Hippocampal formation (tissue), 2 donors: Measurements from ENCODE around the gene UBL3.

Experiments used
- DNase-seq, 2 donors: peaks; one replicate each; lab custom pipeline; 2025; lab: John Stamatoyannopoulos, UW

The UBL3 gene

GRCh38 chr13:29857085-29857484 lies 6.7 kb upstream of the UBL3 start:
- no peak for DNase-seq

DNA sequence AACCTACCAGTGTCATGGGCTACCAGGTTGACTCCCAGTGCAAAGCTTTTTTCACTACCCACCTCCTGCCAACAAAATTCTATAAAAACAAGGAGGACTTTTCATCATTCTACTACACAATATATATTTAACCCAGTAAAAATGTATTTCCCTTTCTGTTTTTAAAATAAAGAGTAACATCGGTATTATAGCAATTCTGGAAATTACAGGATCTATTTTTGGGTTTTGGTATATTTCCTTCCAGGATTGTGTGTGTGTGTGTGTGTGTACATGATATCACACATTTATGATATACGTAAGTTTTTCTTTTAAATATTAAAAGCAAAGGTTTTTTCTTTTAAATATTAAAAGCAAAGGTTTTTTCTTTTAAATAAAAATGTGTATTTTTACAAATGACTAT lies 6.0 kb upstream of the UBL3 start:
- no peak for DNase-seq

GRCh38 chr13:29855784-29856183 lies 5.4 kb upstream of the UBL3 start:
- DNase-seq: no peak

GRCh38 chr13:29855009-29855408 lies 4.6 kb upstream of the UBL3 start:
- DNase-seq: no peak

GRCh38 chr13:29853131-29853530 lies 2.7 kb upstream of the UBL3 start:
- DNase-seq: no peak

DNA sequence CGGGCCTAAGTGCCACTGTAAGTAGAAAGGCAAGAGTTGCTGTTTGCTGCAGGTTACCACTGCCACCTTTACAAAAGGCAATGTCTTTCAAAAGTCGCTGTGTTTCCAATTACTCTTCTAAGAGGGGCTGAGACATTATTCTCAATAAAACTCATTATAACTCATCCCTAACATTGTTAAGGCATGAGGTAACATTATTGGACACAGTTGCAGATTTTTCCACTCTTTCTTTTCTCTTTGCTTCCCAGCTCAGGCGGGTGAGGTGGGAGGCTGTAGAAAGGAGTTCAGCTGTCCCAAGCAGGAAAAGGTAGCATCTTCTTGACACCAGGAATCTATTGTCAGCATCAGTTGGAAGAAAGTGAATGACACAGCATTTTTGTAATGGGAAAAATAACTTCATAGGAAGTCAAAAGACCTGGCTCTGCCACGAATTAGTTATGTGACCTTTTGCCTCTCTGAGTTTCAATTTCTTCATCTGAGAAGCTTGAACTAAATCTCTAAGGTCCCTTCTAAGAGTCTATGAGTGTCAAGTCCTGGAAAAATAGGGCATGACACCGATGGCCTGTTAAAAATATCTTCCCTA lies 2.1 kb upstream of the UBL3 start:
- no peak for DNase-seq

DNA sequence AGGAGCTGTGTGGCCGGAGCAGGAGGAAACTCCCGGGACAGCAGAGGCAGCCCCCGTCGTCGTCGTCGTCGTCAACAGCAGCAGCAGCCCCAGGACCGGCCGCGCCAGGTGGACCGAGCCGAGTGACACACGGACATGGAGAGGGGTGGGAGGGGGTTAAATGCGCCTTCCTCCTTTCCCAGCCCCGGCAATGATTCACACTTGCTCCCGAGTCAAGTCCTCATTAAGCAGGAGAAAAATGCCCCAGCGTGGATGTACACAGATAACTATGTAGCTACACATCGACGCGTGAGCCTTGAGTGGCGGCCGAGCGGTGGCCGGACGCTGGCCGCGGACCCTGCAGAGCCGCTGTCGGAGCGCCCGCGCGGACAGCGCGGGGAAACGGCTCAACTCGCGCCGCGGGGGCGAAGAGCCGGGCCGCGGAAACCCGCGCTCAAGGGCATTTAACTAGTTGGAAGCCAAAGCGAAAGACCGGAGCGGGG lies 645 bp downstream of the UBL3 start:
- DNase-seq: peak; percentile 24 to 72

GRCh38 chr13:29849071-29849631 lies 1.3 kb downstream of the UBL3 start:
- peak; percentile 51 to 85 for DNase-seq

DNA sequence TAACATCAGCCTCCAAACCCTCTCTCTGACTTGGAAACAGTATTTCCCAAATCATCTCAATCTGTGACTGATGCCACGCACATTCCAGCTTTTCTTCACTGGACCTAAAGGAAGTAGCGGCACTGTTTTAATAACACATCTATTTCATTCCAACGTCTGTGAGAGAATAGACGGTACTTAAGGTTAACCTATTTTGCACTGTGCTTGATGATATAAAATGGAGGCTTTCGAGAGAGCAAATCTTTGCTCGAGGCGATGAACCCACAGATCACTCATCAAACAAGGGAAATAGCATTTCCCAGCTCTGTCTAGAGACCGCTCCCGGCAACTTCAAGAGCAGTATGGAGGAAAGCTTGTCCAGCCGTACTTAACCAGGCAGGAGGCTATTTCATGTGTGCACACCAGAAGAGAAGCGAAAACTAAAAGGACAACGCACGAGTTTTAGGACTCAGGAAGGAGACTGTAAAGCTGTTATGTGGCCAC lies 2.9 kb downstream of the UBL3 start:
- peak; percentile 48 to 67 for DNase-seq

- peak in 1 of 2 donors; percentile 56 for DNase-seq
These were observed 3.8 kb downstream of the UBL3 start for GRCh38 chr13:29846475-29847256.

GRCh38 chr13:29845440-29846056 lies 4.9 kb downstream of the UBL3 start:
- peak in 1 of 2 donors; percentile 48 for DNase-seq

DNA sequence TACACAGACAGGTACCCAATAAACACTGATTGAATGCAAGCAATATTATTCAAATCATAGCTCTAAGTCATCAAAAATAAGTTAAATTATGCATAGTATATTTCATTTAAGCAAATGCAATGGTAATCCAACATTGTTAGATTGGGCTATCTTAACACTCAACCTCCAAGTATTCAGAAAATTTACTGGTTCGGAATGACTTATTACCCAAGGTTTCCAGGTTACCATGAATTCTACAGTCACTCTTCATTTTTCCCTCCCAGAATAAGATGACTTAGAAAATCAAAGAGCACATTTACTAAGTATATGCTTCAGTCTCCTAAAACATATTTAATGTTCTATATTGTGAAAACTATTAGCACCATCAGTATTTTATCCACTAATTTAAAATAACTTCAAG lies 6.0 kb downstream of the UBL3 start:
- no peak for DNase-seq

DNA sequence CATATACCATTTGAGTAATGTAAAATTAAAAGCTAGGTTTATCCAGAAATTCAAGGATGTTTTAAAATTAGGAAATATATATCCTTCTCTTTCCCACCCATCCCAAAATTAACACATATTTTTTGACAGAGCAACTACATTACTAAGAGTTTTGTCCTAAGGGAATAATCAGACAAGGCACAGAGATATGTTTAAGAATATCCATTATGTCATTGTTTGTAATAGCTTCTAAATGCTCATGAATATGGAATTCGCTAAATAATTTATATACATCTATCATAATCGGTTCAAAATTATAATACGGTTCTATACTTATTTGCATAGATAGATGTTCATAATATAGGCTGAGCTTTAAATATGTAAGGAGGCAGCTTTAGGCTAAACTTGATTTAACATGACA lies 9.8 kb downstream of the UBL3 start:
- no peak for DNase-seq

DNA sequence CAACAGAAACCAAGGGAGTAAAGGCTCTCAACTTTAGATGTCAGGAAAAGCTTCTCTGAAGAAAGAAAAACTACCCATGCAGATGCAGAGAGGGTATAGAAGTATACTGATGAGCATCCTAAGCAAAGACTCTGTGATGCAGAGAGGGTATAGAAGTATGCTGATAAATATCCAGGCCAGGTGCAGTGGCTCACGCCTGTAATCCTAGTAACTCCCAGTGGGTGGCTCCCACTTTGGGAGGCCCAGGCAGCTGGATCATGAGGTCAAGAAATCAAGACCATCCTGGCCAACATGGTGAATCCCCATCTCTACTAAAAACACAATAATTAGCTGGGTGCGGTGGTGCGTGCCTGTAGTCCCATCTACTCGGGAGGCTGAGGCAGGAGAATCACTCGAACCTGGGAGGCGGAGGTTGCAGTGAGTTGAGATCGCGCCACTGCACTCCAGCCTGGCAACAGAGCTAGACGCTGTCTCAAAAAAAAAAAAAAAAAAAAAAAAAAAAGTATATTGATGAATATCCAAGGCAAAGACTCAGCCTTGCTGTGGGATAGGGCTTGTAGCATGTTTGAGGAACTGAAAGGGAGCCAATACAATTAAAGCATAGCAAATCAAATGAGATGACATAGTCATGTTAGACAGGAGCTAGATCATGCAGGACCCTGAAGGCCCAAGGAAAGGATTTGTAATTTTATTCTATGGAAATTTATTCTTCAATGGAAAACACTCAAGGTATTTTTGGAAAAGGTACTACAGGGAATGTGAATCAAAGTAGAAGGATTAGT lies 14.9 kb downstream of the UBL3 start:
- no peak for DNase-seq

DNA sequence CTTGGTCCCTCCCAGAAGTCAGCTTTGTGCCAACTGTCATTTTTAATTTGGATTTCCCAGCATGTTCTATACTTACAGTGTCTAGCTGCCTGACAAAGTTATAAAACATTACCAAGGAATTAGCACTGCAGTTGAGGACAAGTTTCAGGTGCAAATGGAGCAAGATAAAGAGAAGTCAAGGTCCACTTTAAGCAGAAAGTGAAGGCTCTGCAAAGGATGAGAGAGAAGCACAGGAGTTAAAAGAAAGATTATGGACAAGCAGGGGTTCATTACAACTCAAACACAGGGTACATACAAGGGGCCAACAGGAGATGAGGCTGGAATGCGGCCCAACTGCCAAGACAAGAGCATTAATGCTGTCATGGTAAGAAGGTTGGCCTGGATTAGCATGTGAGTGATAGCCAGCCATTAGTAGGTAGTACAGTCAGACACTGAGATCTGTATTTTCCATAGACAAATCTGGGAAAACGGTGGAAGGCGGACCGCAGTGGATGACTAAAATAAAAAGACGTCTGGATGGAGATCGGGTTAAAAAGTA lies 17.6 kb downstream of the UBL3 start:
- DNase-seq: no peak

DNA sequence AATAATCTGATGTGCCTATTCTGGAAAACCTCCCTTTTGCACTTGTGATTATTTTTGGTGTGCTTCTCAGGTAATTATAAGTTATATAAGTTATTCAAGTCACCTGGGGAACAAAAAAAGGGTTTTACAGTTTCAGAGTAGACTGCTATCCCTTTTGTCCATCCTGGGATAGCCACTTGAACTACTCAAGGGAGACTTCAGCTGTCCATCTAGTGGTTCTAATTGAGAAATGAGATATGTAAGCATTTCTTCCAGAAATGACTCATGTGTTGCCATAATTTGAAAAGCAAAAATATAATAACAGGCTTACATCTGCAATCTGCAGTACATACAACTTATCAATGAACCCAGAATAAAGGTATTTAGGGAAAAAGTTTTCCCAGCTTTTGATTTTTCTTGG lies 20.4 kb downstream of the UBL3 start:
- no peak for DNase-seq

DNA sequence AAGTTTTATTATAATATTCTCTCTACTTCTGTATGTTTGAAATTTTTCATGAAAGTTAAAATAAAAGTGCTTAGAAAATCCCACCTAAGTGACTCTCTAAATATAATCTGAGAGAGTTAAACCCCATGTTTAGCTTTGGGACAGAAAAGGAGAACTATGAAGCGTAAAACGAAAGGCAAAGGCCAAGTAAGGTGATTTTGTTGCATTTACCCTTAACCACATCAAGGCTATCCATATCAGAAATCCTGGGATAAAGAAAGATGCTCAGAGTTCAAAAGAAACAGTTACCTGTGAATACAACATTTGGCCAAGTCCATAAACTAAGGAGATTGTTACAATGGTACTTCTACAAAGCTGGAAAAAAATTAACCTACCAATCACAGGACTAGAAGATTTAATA lies 31.3 kb downstream of the UBL3 start:
- DNase-seq: no peak

DNA sequence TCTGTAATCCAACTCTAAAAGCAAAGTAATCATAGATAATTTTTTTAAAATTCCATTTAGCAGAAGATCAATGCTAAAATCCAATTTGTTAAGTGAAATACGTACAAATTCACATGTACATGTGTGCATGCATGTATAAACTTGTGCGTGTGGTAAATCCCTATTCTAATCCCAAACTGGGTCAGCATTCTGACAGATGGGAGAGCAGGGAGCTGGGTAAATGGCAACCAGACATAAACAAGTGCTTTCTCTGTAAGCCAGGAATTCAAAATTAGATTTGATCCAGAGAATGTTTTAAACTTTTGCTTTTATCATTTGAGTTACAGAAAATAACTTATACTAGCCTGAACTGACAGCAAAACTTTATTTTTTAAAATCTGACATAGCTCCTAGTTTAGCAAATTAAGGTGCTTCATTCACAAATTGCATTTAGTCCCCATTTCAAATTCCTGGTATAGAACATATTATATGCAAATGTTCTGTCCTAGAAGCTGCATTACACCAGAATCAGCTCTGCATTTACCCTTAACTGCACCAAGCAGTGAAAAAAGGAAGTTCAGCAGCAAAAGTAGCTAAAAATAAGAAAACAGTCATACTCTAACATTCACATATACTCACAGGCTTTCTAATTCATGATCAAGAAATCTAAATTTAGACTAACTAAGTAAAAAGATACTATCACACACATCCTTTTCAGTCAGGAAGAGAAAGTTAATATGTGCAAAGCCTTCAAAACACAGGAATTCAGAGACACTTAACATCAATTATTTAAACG lies 32.6 kb downstream of the UBL3 start:
- peak in 1 of 2 donors; percentile 39 for DNase-seq

DNA sequence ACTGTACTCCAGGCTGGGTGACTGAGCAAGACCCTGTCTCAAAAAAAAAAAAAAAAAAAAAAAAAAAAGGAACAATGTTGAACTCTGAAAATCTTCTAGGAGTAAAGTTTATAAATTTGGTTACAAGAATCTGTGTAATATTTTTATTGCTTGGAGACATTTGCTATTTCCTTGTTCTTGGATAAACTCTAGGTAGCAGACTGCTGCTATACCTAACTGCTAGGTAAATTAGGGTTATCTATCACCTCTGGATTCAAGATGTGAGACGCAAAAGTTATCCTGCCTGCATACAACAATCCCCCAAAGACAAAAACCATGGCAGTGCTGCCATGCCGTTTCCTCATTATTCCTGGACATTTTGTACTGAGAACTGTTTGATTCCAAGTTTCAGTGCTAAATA lies 33.7 kb downstream of the UBL3 start:
- no peak for DNase-seq

DNA sequence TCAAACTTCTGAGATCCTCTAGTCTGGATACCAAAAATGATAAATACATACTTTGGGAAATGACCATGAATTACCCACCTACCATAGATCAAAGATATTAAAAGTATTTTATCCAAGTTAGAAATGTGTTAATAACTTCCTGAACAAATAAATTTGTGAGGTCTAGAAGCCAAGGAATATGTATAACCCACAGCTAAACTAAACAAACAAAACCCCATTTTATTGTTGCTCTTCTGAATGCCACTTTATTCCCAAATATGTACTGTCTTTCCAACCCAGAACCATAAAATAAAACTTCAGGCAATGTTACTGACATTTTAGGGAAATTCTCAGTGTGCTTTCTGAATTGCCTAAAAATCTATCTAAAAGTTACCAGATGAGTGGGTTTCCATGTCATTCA lies 35.1 kb downstream of the UBL3 start:
- DNase-seq: no peak

DNA sequence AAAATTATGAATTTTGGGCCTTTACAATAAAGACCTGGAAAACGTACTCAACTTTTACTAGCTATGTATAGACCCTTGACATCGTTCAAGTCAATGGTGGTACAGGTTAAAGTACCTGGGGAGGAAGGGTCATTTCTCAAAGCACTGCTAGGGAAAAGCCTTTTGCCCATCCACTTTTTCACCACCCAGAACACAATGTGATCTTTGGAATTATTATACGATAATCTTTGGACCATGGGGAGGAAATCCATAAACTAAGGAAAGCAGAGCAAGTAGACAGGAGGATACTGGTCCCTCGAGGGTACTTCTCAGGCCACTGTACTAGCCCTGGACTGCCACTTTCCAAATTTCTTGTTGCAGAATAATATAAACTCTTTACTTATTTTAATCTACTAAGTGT lies 39.5 kb downstream of the UBL3 start:
- DNase-seq: no peak
